CD14-positive monocyte (primary cell): ENCODE data around the gene MTA1. TPM values are rescaled to one million over a fixed set of nuclear protein-coding genes. Genes with fewer than 3 reads are reported as not detected.

Experiments
- DNase-seq, 3 donors: peaks; one replicate each; pipeline ENCODE4 v3.0.0-alpha.2; 2011 to 2022
- H2AFZ ChIP-seq: 2 replicates; pipeline ENCODE4 v1.6.0; 2012; ENCODE audit warnings: mild to moderate bottlenecking, low read depth, low read length, inconsistent platforms; ENCODE audit not compliant: insufficient read depth, poor library complexity, severe bottlenecking
- H3K27ac ChIP-seq, 2 donors: 1 replicate in 1 of 2; 2 replicates in 1 of 2; pipeline ENCODE4 v1.5.1; 2012 to 2013; ENCODE audit warnings: low read length in 2 of 2, control low read depth in 1 of 2, inconsistent platforms in 1 of 2, low read depth in 1 of 2, mild to moderate bottlenecking in 1 of 2
- H3K27me3 ChIP-seq, 2 donors: one replicate each; pipeline versions ENCODE4 v1.6.0 to v1.6.1; 2011 to 2013; ENCODE audit warnings: low read length in 2 of 2; ENCODE audit not compliant: control insufficient read depth in 2 of 2, insufficient read depth in 2 of 2
- H3K36me3 ChIP-seq, 2 donors: replicated peaks in 1 of 2; 1 replicate in 1 of 2; 2 replicates in 1 of 2; pipeline versions ENCODE4 v1.5.1 to v1.6.1; 2012 to 2013; ENCODE audit warnings: low read length in 2 of 2, control low read depth in 1 of 2, inconsistent platforms in 1 of 2, mild to moderate bottlenecking in 1 of 2; ENCODE audit not compliant: insufficient read depth in 2 of 2, control insufficient read depth in 1 of 2
- H3K4me1 ChIP-seq, 2 donors: 1 replicate in 1 of 2; 2 replicates in 1 of 2; pipeline versions ENCODE4 v1.5.1 to v1.6.1; 2012 to 2013; ENCODE audit warnings: low read length in 2 of 2, control low read depth in 1 of 2, inconsistent platforms in 1 of 2, mild to moderate bottlenecking in 1 of 2, moderate library complexity in 1 of 2; ENCODE audit not compliant: insufficient read depth in 2 of 2, control insufficient read depth in 1 of 2
- H3K4me2 ChIP-seq: replicated peaks from 2 replicates; pipeline ENCODE3; 2012; ENCODE audit warnings: low read length, moderate library complexity, mild to moderate bottlenecking; ENCODE audit not compliant: poor library complexity, severe bottlenecking; ENCODE audit errors: extremely low read depth
- H3K4me3 ChIP-seq, 3 experiments: fragments of 200-600 bp in 1 of 3; sonication (generic) in 1 of 3; replicated peaks in 1 of 3; 1 replicate in 2 of 3; 2 replicates in 1 of 3; pipeline ENCODE4 v1.5.1; 2011 to 2013; ENCODE audit warnings: low read length in 3 of 3, mild to moderate bottlenecking in 3 of 3, control low read depth in 2 of 3, low read depth in 2 of 3, inconsistent platforms in 1 of 3, moderate library complexity in 1 of 3
- H3K79me2 ChIP-seq: 2 replicates; pipeline ENCODE4 v1.6.0; 2012; ENCODE audit warnings: mild to moderate bottlenecking, control low read depth, inconsistent platforms, low read length, moderate library complexity; ENCODE audit not compliant: insufficient read depth
- H3K9ac ChIP-seq: 2 replicates; pipeline ENCODE4 v1.6.0; 2017; ENCODE audit warnings: low read length, mild to moderate bottlenecking; ENCODE audit not compliant: insufficient read depth, poor library complexity, severe bottlenecking
- H3K9me3 ChIP-seq, 2 donors: replicated peaks in 1 of 2; 1 replicate in 1 of 2; 2 replicates in 1 of 2; pipeline versions ENCODE4 v1.5.1 to v1.6.1; 2012 to 2013; ENCODE audit warnings: low read length in 2 of 2, control low read depth in 1 of 2; ENCODE audit not compliant: control insufficient read depth in 1 of 2, insufficient read depth in 1 of 2
- H4K20me1 ChIP-seq: 2 replicates; pipeline ENCODE4 v1.6.0; 2012; ENCODE audit warnings: mild to moderate bottlenecking, low read length, control low read depth, moderate library complexity; ENCODE audit not compliant: insufficient read depth
- H3K27ac Mint-ChIP-seq, 7 donors: one replicate each; pipeline ENCODE4 v1.8.0; 2020; ENCODE audit warnings: mild to moderate bottlenecking in 7 of 7, mixed read lengths in 7 of 7, moderate library complexity in 6 of 7, inconsistent platforms in 2 of 7
- H3K27me3 Mint-ChIP-seq, 3 donors: one replicate each; pipeline ENCODE4 v1.8.0; 2021 to 2022; ENCODE audit warnings: low read depth in 3 of 3, mild to moderate bottlenecking in 3 of 3, mixed read lengths in 3 of 3, moderate library complexity in 3 of 3, inconsistent platforms in 1 of 3
- H3K36me3 Mint-ChIP-seq, 2 donors: one replicate each; pipeline ENCODE4 v1.8.0; 2020; ENCODE audit warnings: mixed read lengths in 2 of 2, inconsistent platforms in 1 of 2, mild to moderate bottlenecking in 1 of 2
- H3K4me1 Mint-ChIP-seq: one replicate; pipeline ENCODE4 v1.8.0; 2020; ENCODE audit warnings: mild to moderate bottlenecking, mixed read lengths
- H3K4me3 Mint-ChIP-seq, 2 donors: one replicate each; pipeline ENCODE4 v1.8.0; 2020; ENCODE audit warnings: mild to moderate bottlenecking in 2 of 2, mixed read lengths in 2 of 2, moderate library complexity in 1 of 2
- H3K9me3 Mint-ChIP-seq, 7 donors: one replicate each; pipeline ENCODE4 v1.8.0; 2020 to 2022; ENCODE audit warnings: mixed read lengths in 7 of 7, mild to moderate bottlenecking in 6 of 7, moderate library complexity in 6 of 7, inconsistent platforms in 2 of 7
- WGBS: methylation state at CpG from one replicate; pipeline ENCODE4 v1.1.5; 2013; ENCODE audit warnings: missing lambda C conversion rate; ENCODE audit not compliant: insufficient coverage; 5-methylcytosine and 5-hydroxymethylcytosine counted together
- intact Hi-C, 2 donors: fragments of 100-400 bp; cut with micrococcal nuclease; formaldehyde crosslinking; loops; one replicate each; pipeline versions ENCODE4 v1.15.0 to v1.15.1; 2023
- polyA plus RNA-seq, 3 donors: library from polyadenylated mRNA; depleted of rRNA in 1 of 3; unstranded in 2 of 3; stranded (reverse) in 1 of 3; fragments of 300-500 nt in 2 of 3; fragments of >200 nt in 1 of 3; fragmentation: Illumina TruSeq in 2 of 3; gene quantifications; 1 replicate in 2 of 3; 2 replicates in 1 of 3; pipeline ENCODE4 v1.2.3, GENCODE V29; 2012 to 2021
- TF ChIP-seq, protein P1 (sequence below): fragments of 200-600 bp; IDR thresholded peaks from one replicate; pipeline ENCODE4 v1.8.0; 2022; ENCODE audit warnings: antibody characterized with exemption, mild to moderate bottlenecking

MTA1 gene
- polyA plus RNA-seq, 3 donors: 0.91 to 102 (median 2.0) TPM

DNA sequence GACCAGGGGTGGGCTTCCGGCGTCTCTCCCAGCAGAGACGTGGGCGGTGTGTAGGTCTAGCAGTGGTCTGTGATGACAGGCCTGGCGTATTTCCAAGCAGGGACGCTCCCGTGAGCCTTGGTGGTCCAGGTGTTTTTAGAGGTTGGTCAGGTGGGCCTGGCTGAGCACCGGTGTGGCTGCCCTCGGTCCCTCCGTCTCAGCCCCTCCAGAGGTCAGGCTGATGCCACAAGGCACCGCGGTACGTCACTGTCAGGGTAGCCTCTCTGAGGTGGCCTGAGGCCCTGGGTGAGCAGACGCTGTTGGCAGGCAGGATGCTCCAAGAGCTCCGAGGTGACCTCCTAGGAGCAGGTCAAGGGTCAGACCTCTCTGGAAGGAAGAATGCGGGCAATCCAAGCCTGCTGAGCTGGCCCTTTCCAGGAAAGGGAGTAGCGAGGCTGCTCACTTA lies 13.6 kb downstream of the MTA1 start:
- Mint-ChIP-seq H3K27me3 (peaks cover 0 to 2% (median 0%) of the 10 kb centered on the region in 3 donors), H3K4me1 (peaks cover 8% of the 10 kb centered on the region), H3K27ac (peak overlapping the region in 1 of 7 donors; percentile 31), H3K4me3 (no peak overlapping the region), H3K9me3 (no peaks in the 10 kb centered on the region), H3K36me3 (peaks cover 4 to 38% of the 10 kb centered on the region in 2 donors)
- Histone ChIP-seq H3K4me3 (no peak overlapping the region), H3K9ac (no peak overlapping the region), H3K4me2 (no peak overlapping the region), H3K4me1 (no peaks in the 10 kb centered on the region), H3K79me2 (peaks cover 60% of the 10 kb centered on the region), H3K9me3 (no peaks in the 10 kb centered on the region), H3K27me3 (no peaks in the 10 kb centered on the region), H3K36me3 (peaks cover 2 to 14% of the 10 kb centered on the region in 2 donors), H3K27ac (no peak overlapping the region), H2AFZ (no peak overlapping the region), H4K20me1 (peaks cover 69% of the 10 kb centered on the region)
- 91% methylated on average over 14 of the region's 17 CpGs for WGBS
- TF ChIP-seq, protein P1, sequence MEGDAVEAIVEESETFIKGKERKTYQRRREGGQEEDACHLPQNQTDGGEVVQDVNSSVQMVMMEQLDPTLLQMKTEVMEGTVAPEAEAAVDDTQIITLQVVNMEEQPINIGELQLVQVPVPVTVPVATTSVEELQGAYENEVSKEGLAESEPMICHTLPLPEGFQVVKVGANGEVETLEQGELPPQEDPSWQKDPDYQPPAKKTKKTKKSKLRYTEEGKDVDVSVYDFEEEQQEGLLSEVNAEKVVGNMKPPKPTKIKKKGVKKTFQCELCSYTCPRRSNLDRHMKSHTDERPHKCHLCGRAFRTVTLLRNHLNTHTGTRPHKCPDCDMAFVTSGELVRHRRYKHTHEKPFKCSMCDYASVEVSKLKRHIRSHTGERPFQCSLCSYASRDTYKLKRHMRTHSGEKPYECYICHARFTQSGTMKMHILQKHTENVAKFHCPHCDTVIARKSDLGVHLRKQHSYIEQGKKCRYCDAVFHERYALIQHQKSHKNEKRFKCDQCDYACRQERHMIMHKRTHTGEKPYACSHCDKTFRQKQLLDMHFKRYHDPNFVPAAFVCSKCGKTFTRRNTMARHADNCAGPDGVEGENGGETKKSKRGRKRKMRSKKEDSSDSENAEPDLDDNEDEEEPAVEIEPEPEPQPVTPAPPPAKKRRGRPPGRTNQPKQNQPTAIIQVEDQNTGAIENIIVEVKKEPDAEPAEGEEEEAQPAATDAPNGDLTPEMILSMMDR: no peak
- intact Hi-C loops: no loop called here
- DNase-seq: no peak

DNA sequence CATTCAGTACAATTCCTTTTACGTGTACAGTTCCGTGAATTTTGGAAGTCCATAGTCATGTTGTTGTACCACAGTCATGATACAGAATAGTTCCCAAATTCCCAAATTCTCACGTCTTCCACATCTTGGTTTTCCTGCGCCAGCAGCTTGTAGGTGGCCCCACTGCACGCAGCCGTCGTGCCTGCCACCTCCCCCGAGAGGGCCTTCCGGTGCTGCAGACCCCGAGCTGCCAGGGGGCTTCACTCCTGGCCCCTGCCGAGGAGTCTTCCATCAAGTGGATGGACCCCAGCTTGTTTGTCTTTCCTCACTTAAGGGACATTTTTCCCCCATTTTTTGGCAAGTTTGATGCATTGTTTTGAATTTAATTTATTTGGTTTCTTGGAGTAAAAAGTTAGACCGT lies 16.8 kb downstream of the MTA1 start:
- H4K20me1 ChIP-seq: peaks cover 68% of the 10 kb centered on the region
- Mint-ChIP-seq H3K9me3 (no peaks in the 10 kb centered on the region), H3K36me3 (peaks cover 4 to 39% of the 10 kb centered on the region in 2 donors), H3K4me3 (no peak overlapping the region), H3K27ac (no peak overlapping the region), H3K4me1 (peaks cover 7% of the 10 kb centered on the region), H3K27me3 (no peaks in the 10 kb centered on the region)
- H3K9me3 ChIP-seq: no peaks in the 10 kb centered on the region
- no peak overlapping the region for H3K27ac ChIP-seq
- peaks cover 12 to 29% of the 10 kb centered on the region in 2 donors for H3K36me3 ChIP-seq
- 92% methylated on average over 8 of the region's 12 CpGs for WGBS
- no peak overlapping the region for H3K4me3 ChIP-seq
- H3K27me3 ChIP-seq: no peaks in the 10 kb centered on the region
- DNase-seq: no peak
- H2AFZ ChIP-seq: no peak overlapping the region
- no peak overlapping the region for H3K9ac ChIP-seq
- TF ChIP-seq, protein P1: no peak
- no peak overlapping the region for H3K4me2 ChIP-seq
- intact Hi-C loops: no loop called here
- no peaks in the 10 kb centered on the region for H3K4me1 ChIP-seq
- peaks cover 51% of the 10 kb centered on the region for H3K79me2 ChIP-seq
